Parathyroid adenoma (tissue), 2 donors: Measurements from ENCODE around the gene AP5Z1.

Experiments
- H2AFZ ChIP-seq: fragments of 300-600 bp; sonication (generic); one replicate; pipeline ENCODE4 v1.7.0; 2017; ENCODE audit warnings: antibody characterized with exemption, mild to moderate bottlenecking
- H3K27ac ChIP-seq: fragments of 300-600 bp; sonication (generic); one replicate; pipeline ENCODE4 v1.7.0; 2017
- H3K27me3 ChIP-seq: fragments of 300-600 bp; sonication (generic); one replicate; pipeline ENCODE4 v1.7.0; 2017; ENCODE audit warnings: low read length; ENCODE audit not compliant: control insufficient read depth, insufficient read depth
- H3K36me3 ChIP-seq: fragments of 300-600 bp; sonication (generic); one replicate; pipeline ENCODE4 v1.7.0; 2017; ENCODE audit warnings: low read length; ENCODE audit not compliant: control insufficient read depth, insufficient read depth
- H3K4me1 ChIP-seq: fragments of 300-600 bp; sonication (generic); one replicate; pipeline ENCODE4 v1.7.0; 2017; ENCODE audit warnings: control low read depth
- H3K4me2 ChIP-seq: fragments of 300-600 bp; sonication (generic); one replicate; pipeline ENCODE4 v1.7.0; 2017; ENCODE audit warnings: low read length
- H3K4me3 ChIP-seq: fragments of 300-600 bp; sonication (generic); one replicate; pipeline ENCODE4 v1.7.0; 2017; ENCODE audit warnings: low read depth, low read length
- H3K79me2 ChIP-seq: fragments of 300-600 bp; sonication (generic); one replicate; pipeline ENCODE4 v1.7.0; 2017; ENCODE audit warnings: control low read depth
- H3K9ac ChIP-seq: fragments of 300-600 bp; sonication (generic); one replicate; pipeline ENCODE4 v1.7.0; 2017; ENCODE audit warnings: mild to moderate bottlenecking
- H3K9me3 ChIP-seq: fragments of 300-600 bp; sonication (generic); one replicate; pipeline ENCODE4 v1.7.0; 2017; ENCODE audit warnings: low read length; ENCODE audit not compliant: control insufficient read depth
- TF ChIP-seq, protein P1 (sequence below): fragments of 300-600 bp; sonication (generic); IDR thresholded peaks from one replicate; pipeline ENCODE4 v1.7.0; 2017; ENCODE audit warnings: antibody characterized with exemption, mild to moderate bottlenecking
- donor health status: primary hyperparathyroidism.

Gene AP5Z1

DNA sequence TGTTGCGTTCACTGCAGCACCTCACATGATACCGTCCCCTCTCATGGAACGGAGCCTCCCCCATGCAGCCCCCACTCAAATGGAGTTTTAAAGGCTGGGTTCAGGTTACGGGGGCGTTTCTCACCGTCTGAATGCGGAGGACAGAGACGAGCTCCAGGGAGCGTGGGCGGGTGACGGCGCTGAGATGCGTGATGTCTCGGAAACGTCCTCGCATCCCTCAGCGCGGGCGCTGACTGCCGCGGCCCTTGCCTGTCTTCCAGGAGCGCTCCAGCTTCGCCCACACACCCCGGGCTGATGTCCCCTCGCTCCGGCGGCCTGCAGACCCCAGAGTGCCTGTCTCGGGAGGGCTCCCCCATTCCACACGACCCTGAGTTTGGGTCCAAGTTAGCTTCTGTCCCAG, 16.6 kb upstream of the AP5Z1 start:
- Histone ChIP-seq H3K79me2 (peaks cover 22% of the 10 kb centered on the region), H3K4me2 (no peak overlapping the region), H3K9me3 (no peaks in the 10 kb centered on the region), H3K36me3 (no peaks in the 10 kb centered on the region), H3K4me1 (no peaks in the 10 kb centered on the region), H3K9ac (no peak overlapping the region), H3K27ac (no peak overlapping the region), H3K4me3 (no peak overlapping the region), H3K27me3 (no peaks in the 10 kb centered on the region), H2AFZ (no peak overlapping the region)
- TF ChIP-seq, protein P1, sequence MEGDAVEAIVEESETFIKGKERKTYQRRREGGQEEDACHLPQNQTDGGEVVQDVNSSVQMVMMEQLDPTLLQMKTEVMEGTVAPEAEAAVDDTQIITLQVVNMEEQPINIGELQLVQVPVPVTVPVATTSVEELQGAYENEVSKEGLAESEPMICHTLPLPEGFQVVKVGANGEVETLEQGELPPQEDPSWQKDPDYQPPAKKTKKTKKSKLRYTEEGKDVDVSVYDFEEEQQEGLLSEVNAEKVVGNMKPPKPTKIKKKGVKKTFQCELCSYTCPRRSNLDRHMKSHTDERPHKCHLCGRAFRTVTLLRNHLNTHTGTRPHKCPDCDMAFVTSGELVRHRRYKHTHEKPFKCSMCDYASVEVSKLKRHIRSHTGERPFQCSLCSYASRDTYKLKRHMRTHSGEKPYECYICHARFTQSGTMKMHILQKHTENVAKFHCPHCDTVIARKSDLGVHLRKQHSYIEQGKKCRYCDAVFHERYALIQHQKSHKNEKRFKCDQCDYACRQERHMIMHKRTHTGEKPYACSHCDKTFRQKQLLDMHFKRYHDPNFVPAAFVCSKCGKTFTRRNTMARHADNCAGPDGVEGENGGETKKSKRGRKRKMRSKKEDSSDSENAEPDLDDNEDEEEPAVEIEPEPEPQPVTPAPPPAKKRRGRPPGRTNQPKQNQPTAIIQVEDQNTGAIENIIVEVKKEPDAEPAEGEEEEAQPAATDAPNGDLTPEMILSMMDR: no peak

DNA sequence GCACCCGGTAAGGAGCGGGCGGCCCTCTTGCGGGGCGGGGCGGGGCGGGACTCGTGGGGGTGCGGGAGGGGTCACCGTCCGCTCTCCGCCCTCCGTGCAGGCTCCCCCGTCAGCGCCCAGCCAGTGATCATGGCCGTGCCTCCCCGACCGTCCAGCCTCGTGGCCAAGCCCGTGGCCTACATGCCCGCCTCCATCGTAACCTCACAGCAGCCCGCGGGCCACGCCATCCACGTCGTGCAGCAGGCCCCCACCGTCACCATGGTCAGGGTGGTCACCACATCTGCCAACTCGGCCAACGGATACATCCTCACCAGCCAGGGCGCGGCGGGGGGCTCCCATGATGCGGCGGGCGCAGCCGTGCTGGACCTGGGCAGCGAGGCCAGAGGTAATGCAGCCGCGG, 16.2 kb upstream of the AP5Z1 start:
- no peak overlapping the region for H3K4me2 ChIP-seq
- H3K27ac ChIP-seq: no peak overlapping the region
- no peaks in the 10 kb centered on the region for H3K4me1 ChIP-seq
- H3K27me3 ChIP-seq: no peaks in the 10 kb centered on the region
- H3K79me2 ChIP-seq: peaks cover 17% of the 10 kb centered on the region
- no peak overlapping the region for H2AFZ ChIP-seq
- TF ChIP-seq, protein P1: no peak
- H3K4me3 ChIP-seq: no peak overlapping the region
- H3K36me3 ChIP-seq: no peaks in the 10 kb centered on the region
- H3K9ac ChIP-seq: no peak overlapping the region
- H3K9me3 ChIP-seq: no peaks in the 10 kb centered on the region

DNA sequence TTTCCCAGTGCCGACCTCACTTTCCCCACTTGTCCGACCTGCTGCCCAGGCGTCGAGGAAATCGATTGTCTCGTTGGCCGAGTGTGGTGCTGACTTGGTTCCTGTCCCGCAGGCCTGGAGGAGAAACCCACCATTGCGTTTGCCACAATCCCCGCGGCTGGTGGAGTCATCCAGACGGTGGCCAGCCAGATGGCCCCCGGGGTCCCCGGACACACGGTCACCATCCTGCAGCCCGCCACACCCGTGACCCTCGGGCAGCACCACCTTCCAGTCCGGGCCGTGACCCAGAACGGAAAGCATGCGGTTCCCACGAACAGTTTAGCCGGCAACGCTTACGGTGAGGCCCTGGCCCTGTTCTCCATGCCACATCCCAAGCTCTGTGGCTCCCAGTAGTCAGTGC, 14.5 kb upstream of the AP5Z1 start:
- TF ChIP-seq, protein P1: no peak
- H3K9me3 ChIP-seq: no peaks in the 10 kb centered on the region
- no peaks in the 10 kb centered on the region for H3K4me1 ChIP-seq
- H3K79me2 ChIP-seq: peaks cover 10% of the 10 kb centered on the region
- no peaks in the 10 kb centered on the region for H3K27me3 ChIP-seq
- H3K9ac ChIP-seq: no peak overlapping the region
- H3K4me2 ChIP-seq: no peak overlapping the region
- H3K4me3 ChIP-seq: no peak overlapping the region
- H3K27ac ChIP-seq: no peak overlapping the region
- H3K36me3 ChIP-seq: no peaks in the 10 kb centered on the region
- H2AFZ ChIP-seq: no peak overlapping the region

DNA sequence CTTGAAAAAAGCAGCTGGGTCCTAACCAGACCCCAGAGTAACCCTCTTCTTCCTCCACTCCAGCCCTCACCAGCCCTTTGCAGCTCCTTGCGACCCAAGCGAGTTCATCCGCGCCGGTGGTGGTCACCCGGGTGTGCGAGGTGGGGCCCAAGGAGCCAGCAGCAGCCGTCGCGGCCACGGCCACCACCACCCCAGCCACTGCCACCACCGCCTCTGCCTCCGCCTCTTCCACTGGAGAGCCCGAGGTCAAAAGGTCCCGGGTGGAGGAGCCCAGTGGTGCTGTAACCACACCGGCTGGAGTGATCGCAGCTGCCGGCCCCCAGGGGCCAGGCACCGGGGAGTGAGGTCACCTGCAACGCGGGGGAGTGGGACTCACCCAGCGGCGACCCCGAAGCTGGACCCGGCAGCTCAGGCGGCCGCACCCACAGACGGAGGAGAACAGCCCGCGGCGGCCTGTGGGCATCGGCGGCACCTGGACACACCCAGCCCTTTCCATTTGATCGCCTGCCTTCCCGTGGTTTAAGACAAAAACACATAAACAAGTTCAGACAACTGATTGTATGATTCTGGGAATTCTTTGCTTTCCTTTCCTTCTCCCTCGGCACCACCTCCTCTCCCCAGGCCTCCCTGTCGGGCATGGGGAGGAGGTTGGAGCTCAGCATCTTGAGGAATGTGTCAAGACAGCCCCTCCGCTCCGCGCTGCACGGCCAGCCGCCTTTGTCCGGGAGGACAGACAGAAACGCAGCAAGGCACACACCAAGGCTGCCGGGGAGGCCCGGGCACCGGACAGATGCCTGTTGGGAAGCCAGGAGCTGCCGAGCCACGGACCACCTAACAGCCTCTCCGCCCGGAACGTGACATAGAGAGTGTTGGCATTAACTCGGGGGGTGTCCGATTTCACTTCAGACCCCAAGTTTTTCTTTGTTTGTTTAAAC, 13.0 kb upstream of the AP5Z1 start:
- Histone ChIP-seq H3K4me1 (no peaks in the 10 kb centered on the region), H3K27ac (no peak overlapping the region), H3K9me3 (no peaks in the 10 kb centered on the region), H3K79me2 (no peaks in the 10 kb centered on the region), H3K4me3 (no peak overlapping the region), H3K36me3 (no peaks in the 10 kb centered on the region), H3K9ac (no peak overlapping the region), H3K4me2 (no peak overlapping the region), H2AFZ (no peak overlapping the region), H3K27me3 (no peaks in the 10 kb centered on the region)
- TF ChIP-seq, protein P1: no peak
